ENCODE data around the gene FRMD1.

DNA sequence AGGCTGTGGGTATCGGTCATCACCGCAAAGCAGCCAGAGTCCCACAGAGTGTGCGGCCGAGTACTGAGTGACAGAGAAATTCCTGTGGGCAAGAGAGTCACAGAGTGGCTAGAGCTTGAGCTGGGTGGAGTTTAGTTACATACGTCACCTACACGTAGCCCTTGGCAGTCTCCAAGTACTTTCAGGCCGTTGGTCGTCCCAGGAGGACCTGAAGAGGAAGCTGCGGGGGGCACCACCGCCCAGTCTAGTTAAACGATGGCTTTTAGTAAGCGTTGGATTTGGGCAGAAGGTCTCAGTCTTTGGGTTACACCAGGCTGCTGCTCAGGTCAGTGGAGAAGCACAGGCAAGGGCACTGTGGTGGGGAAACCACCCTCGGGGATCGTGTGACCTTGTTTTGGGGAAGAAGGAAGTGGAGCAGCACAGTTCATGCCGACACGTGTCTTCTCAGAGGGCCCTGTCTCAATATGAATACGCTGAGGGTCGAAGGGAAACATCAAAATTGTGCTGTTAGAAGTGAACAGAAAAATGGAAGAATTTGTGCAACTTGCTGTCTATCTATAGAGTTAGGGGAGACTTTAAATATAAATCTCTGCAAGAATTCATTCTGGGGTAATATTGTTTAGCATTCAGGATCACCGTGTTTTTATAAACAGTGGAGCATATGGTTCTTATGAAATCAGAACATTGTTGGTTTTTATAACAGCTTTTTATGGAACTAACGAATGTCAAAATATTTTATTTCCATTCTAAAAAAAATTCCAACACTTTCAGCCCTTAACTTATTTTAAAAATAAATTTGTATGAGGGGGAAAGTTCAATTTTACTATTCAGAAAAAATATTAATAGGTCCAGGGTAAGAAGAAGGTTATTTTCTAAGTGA, 52.9 kb downstream of the FRMD1 start:
- TF ChIP-seq, protein P1, sequence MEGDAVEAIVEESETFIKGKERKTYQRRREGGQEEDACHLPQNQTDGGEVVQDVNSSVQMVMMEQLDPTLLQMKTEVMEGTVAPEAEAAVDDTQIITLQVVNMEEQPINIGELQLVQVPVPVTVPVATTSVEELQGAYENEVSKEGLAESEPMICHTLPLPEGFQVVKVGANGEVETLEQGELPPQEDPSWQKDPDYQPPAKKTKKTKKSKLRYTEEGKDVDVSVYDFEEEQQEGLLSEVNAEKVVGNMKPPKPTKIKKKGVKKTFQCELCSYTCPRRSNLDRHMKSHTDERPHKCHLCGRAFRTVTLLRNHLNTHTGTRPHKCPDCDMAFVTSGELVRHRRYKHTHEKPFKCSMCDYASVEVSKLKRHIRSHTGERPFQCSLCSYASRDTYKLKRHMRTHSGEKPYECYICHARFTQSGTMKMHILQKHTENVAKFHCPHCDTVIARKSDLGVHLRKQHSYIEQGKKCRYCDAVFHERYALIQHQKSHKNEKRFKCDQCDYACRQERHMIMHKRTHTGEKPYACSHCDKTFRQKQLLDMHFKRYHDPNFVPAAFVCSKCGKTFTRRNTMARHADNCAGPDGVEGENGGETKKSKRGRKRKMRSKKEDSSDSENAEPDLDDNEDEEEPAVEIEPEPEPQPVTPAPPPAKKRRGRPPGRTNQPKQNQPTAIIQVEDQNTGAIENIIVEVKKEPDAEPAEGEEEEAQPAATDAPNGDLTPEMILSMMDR (IDR thresholded peaks at IDR 0.05) = no peak
- no peak for TF ChIP-seq POLR2A (IDR thresholded peaks at IDR 0.05)
